ENCODE measurements around the gene HSFX1. TPM values are rescaled to one million over a fixed set of nuclear protein-coding genes. Genes with fewer than 3 reads are reported as not detected.

The HSFX1 gene
- total RNA-seq, 1 experiment from 2014 or later, result 0.55 TPM

- H3K4me1 ChIP-seq (ENCODE audit: insufficient read depth, low read length), result no peaks in the 10 kb centered on the region
- H3K9ac ChIP-seq (ENCODE audit: extremely low read depth, insufficient read length, low read length), result no peak overlapping the region
- Mint-ChIP-seq H3K27me3 (ENCODE audit: low read depth) (peaks cover 9% of the 10 kb centered on the region), H3K9me3 (peaks cover 60 to 65% of the 10 kb centered on the region in 2 experiments), H3K27ac (no peak overlapping the region; a peak in 2 of 7 replicates), H3K36me3 (ENCODE audit: insufficient read depth in 1 of 3, low read depth in 3 of 3) (peaks cover 0 to 5% (median 3%) of the 10 kb centered on the region in 3 experiments; a peak in 4 of 7 replicates), H3K4me3 (no peak overlapping the region), H3K4me1 (no peaks in the 10 kb centered on the region)
- no peak overlapping the region for H3K27ac ChIP-seq (ENCODE audit: insufficient read length, low read depth, low read length)
- TF ChIP-seq CTCF (conservative IDR thresholded peaks at IDR 0.05), result no peak
- WGBS (ENCODE audit: extremely low coverage, insufficient read length, low lambda C conversion rate), result no CpG with 5 or more reads among the region's 8 CpGs
- no peak overlapping the region for H2BK5ac ChIP-seq (ENCODE audit: insufficient read length, low read length)
- no peaks in the 10 kb centered on the region for H3K23me2 ChIP-seq (ENCODE audit: insufficient read length, low read depth, low read length, poor library complexity, severe bottlenecking)
- no peak for DNase-seq
- no peak overlapping the region for H2BK12ac ChIP-seq (ENCODE audit: insufficient read length, low read depth, low read length)
- H4K20me1 ChIP-seq (ENCODE audit: control insufficient read depth, insufficient read depth, insufficient read length), result no peaks in the 10 kb centered on the region
- no peaks in the 10 kb centered on the region for H3K27me3 ChIP-seq (ENCODE audit: insufficient read depth, low read length)
- peaks cover 29% of the 10 kb centered on the region for H3K9me3 ChIP-seq (ENCODE audit: control insufficient read depth, low read depth, low read length)
- H2BK20ac ChIP-seq (ENCODE audit: low read depth, low read length, poor library complexity, severe bottlenecking), result no peak overlapping the region
- H2AFZ ChIP-seq (ENCODE audit: low read length), result no peak overlapping the region
- H3K56ac ChIP-seq (ENCODE audit: insufficient read length, low read depth, low read length), result no peak overlapping the region
- no peaks in the 10 kb centered on the region for H3K79me2 ChIP-seq (ENCODE audit: insufficient read depth, low read length)
- H3K18ac ChIP-seq (ENCODE audit: insufficient read length, low read depth, low read length), result no peak overlapping the region
- no peaks in the 10 kb centered on the region for H3K79me1 ChIP-seq (ENCODE audit: insufficient read depth, low read depth, low read length, poor library complexity, severe bottlenecking)
- no peak overlapping the region for H3K4ac ChIP-seq (ENCODE audit: low read depth, low read length)
- H2BK15ac ChIP-seq (ENCODE audit: low read depth, low read length), result no peak overlapping the region
- no peak overlapping the region for H3K14ac ChIP-seq (ENCODE audit: insufficient read depth, low read length)
- no peak overlapping the region for H3K23ac ChIP-seq (ENCODE audit: insufficient read length, low read depth, low read length)
- H2BK120ac ChIP-seq (ENCODE audit: low read depth, low read length, poor library complexity, severe bottlenecking), result no peak overlapping the region
- H2AK5ac ChIP-seq (ENCODE audit: insufficient read length, low read length), result no peak overlapping the region
- H3K4me2 ChIP-seq (ENCODE audit: insufficient read depth, insufficient read length, low read length), result no peak overlapping the region
- H4K8ac ChIP-seq (replicated peaks; ENCODE audit: insufficient read length, low read depth, low read length), result no peak overlapping the region
- H4K5ac ChIP-seq (ENCODE audit: insufficient read length, low read depth, low read length), result no peak overlapping the region
- H4K91ac ChIP-seq (ENCODE audit: insufficient read length, low read depth, low read length), result no peak overlapping the region
- H3T11ph ChIP-seq (ENCODE audit: low read length), result no peak overlapping the region
Measured at GRCh38 chrX:149757206-149758067, 16.4 kb upstream of the HSFX1 start.

Data from H9 (cell line).